Urinary bladder (tissue), 4 donors: ENCODE measurements around the gene PKP3. TPM values are rescaled to one million over a fixed set of nuclear protein-coding genes. Genes with fewer than 3 reads are reported as not detected.
"Not testable (repeated sequence)": the region's sequence is repeated elsewhere in the genome, so short reads cannot be mapped to it uniquely, and the experiment has no call there.

ENCODE experiments used
- DNase-seq: peaks from one replicate; pipeline ENCODE4 v3.0.0-alpha.2; 2015; ENCODE audit errors: extremely low spot score
- H3K27ac ChIP-seq: one replicate; pipeline ENCODE4 v1.5.1; 2013; ENCODE audit warnings: low read depth, mild to moderate bottlenecking, moderate library complexity
- H3K36me3 ChIP-seq: one replicate; pipeline ENCODE4 v1.6.1; 2013; ENCODE audit warnings: mild to moderate bottlenecking, moderate library complexity; ENCODE audit not compliant: insufficient read depth
- H3K4me1 ChIP-seq: one replicate; pipeline ENCODE4 v1.6.1; 2013; ENCODE audit warnings: mild to moderate bottlenecking, moderate library complexity; ENCODE audit not compliant: insufficient read depth
- H3K4me3 ChIP-seq: one replicate; pipeline ENCODE4 v1.5.1; 2013; ENCODE audit warnings: low read depth, low read length
- WGBS: extraction: QIAGEN DNeasy Blood & Tissue Kit; methylation state at CpG from one replicate; pipeline ENCODE4 v1.1.7; 2013; 5-methylcytosine and 5-hydroxymethylcytosine counted together
- polyA plus RNA-seq: library from polyadenylated mRNA; stranded (reverse); fragments of 200-250 nt; gene quantifications from one replicate; pipeline ENCODE4 v1.2.3, GENCODE V29; 2013
- total RNA-seq: library from RNA; depleted of rRNA; stranded (reverse); fragments of >200 nt; gene quantifications from one replicate; pipeline ENCODE4 v1.2.3, GENCODE V29; 2014
- donor health status: healthy with polysubstance abuse.
- donor health status: healthy.

Gene PKP3
- total and polyA plus RNA-seq, 2 donors: 5.2 to 8.4 TPM

GRCh38 chr11:356610-357009, 37.4 kb upstream of the PKP3 start:
- H3K27ac ChIP-seq: no peak overlapping the region
- H3K4me3 ChIP-seq: no peak overlapping the region
- no peak for DNase-seq
- H3K36me3 ChIP-seq: no peaks in the 10 kb centered on the region
- WGBS: 78% methylated on average over 6 of the region's 6 CpGs
- H3K4me1 ChIP-seq: no peaks in the 10 kb centered on the region

- 91% methylated on average over 4 of the region's 4 CpGs for WGBS
Observed at GRCh38 chr11:357582-357981, 36.4 kb upstream of the PKP3 start.

DNA sequence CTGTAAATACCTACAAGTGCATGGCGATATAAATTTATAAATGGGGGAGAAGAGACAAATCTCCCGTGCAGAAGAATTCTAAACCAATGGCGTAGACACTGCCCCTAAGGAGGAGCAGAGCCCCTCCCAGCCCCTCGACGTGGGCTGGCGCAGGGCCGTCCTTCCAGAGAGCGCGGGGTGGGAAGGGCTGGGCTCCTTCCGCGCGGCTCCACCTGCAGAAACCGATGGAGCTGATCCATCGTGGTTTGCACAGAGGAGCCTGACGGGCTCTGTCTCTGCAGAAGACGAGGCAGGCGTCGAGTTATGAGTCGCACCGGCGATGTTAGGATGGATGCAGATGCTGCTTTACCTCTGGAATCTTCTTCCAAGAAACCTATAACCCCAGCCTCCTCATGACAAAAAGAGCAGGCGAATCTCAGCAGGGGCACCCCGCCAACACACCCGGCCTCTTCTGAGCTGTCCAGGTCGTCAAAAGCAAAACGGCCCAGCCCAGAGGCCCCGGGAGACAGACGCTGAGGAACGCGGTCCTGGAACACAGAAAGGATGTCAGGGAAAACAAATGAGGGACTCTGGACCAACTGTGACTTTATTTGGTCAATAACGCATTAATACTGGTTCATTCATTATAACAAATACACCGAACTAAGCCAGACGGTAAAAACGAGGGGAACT, 35.7 kb upstream of the PKP3 start:
- Histone ChIP-seq H3K27ac (no peak overlapping the region), H3K4me3 (no peak overlapping the region), H3K36me3 (no peaks in the 10 kb centered on the region), H3K4me1 (no peaks in the 10 kb centered on the region)
- WGBS: 47% methylated on average over 34 of the region's 34 CpGs
- DNase-seq: no peak

More at GRCh38 chr11:357582-357981, 36.4 kb upstream of the PKP3 start:
- Histone ChIP-seq H3K27ac (no peak overlapping the region), H3K4me3 (no peak overlapping the region), H3K4me1 (no peaks in the 10 kb centered on the region), H3K36me3 (no peaks in the 10 kb centered on the region)
- DNase-seq: no peak

DNA sequence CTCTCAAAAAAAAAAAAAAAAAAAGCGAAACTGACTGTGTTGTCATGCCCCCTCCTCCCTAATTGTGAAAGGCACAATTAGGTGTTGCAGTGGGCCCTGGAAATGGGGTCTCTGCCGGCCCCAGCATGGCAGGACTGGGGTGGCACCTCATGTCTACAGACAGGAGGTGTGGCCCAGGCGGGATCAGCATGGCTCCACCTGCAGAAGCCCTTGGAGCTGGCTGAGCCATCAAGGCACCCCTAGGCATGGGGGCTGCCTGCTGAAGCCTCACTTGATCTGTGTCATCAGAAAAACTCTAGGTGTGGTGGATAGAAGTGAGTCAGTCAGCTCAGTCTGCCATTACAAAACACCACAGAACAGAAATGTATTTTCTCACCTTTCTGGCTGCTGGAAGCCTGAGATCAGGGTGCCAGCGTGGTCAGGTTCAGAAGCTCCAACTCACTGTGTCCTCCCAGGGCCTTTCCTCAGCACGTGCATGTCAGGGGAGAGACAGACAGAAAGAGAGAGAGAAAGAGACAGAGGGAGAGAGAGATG, 34.8 kb upstream of the PKP3 start:
- no peaks in the 10 kb centered on the region for H3K36me3 ChIP-seq
- H3K4me3 ChIP-seq: no peak overlapping the region
- H3K4me1 ChIP-seq: no peaks in the 10 kb centered on the region
- H3K27ac ChIP-seq: no peak overlapping the region
- 75% methylated on average over 5 of the region's 5 CpGs for WGBS
- DNase-seq: no peak

GRCh38 chr11:360326-361280, 33.4 kb upstream of the PKP3 start:
- Histone ChIP-seq H3K4me1 (no peaks in the 10 kb centered on the region), H3K36me3 (no peaks in the 10 kb centered on the region), H3K4me3 (no peak overlapping the region), H3K27ac (no peak overlapping the region)
- 81% methylated on average over 22 of the region's 22 CpGs for WGBS
- no peak for DNase-seq

GRCh38 chr11:362642-363442, 31.2 kb upstream of the PKP3 start:
- WGBS: 78% methylated on average over 33 of the region's 36 CpGs
- H3K36me3 ChIP-seq: no peaks in the 10 kb centered on the region

GRCh38 chr11:363443-363805, 30.6 kb upstream of the PKP3 start:
- not testable (repeated sequence) for H3K4me3 ChIP-seq, DNase-seq, H3K27ac ChIP-seq, H3K36me3 ChIP-seq, H3K4me1 ChIP-seq
- WGBS: 78% methylated on average over 22 of the region's 22 CpGs

More at GRCh38 chr11:362642-363442, 31.2 kb upstream of the PKP3 start:
- H3K4me1 ChIP-seq: no peaks in the 10 kb centered on the region
- no peak overlapping the region for H3K27ac ChIP-seq
- H3K4me3 ChIP-seq: no peak overlapping the region
- no peak for DNase-seq

DNA sequence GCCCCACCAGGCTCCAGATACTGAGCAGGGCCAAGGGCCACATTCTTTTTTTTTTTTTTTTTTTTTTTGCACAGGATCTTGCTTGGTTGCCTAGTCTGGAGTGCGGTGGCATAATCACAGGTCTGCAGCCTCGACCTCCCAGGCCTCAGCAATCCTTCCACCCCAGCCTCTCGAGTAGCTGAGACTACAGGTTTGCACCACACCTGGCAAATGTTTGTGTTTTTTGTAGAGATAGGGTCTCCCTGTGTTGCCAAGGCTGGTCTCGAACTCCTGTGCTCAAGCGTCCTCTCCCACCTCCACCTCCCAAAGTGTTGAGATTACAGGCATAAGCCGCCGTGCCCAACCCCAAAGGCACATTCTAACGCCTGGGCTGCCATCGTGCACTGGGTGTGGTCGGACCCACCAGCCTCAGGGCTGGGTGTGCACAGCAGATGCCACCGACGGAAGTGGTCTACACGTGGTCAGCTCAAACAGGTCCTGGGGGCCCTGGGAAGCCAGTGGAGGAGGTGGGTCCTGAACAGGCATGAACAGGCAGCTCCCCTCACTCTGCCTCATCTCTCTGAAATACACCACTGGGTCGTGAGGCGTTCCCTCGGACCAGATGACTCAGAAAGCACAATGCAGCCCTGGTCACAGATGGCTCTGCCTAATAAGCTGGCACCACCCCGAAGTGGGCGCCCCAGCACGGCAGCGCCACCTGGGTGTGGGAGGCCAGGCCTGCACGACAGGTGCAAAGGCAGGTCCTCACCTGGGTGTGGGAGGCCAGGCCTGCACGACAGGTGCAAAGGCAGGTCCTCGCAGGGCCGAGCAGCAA, 29.9 kb upstream of the PKP3 start:
- H3K4me3 ChIP-seq: no peak overlapping the region
- WGBS: 65% methylated on average over 24 of the region's 24 CpGs
- DNase-seq: no peak
- no peak overlapping the region for H3K27ac ChIP-seq
- H3K36me3 ChIP-seq: no peaks in the 10 kb centered on the region
- no peaks in the 10 kb centered on the region for H3K4me1 ChIP-seq

DNA sequence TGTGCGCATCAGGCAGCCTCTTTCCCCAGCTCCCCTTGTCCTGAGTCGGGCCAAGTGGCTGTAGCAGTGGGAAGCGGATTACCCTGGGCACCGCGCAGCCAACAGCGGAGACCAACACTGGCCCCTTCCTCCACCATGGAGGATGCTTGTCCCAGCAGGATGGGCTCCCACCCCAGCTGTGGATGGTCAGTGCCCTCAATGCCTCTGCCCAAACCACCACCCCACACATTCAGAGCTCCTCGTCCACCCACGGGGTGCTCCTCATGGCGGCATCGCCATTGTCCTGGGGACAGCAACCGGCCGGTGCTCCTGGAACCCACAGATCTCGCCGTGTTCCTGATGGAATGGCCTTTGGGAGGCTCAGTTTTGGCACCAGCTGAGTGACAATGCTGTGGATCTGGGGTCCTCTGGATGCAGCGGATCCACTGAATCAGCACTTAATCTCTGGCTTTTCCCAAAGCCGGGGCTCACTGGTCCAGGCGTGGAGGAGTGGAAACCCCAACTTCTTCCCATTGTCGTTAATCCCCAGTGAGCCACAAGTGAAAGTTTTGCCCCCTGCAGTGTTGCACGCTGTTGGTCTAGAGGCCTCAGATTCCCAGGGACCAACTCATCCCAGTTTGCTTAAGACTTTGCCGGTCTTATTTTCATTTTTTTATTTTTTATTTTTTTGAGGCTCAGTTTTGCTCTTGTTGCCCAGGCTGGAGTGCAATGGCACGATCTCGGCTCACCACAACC, 28.9 kb upstream of the PKP3 start:
- Histone ChIP-seq H3K4me3 (no peak overlapping the region), H3K36me3 (no peaks in the 10 kb centered on the region), H3K4me1 (no peaks in the 10 kb centered on the region), H3K27ac (no peak overlapping the region)
- DNase-seq: no peak
- 87% methylated on average over 22 of the region's 22 CpGs for WGBS

DNA sequence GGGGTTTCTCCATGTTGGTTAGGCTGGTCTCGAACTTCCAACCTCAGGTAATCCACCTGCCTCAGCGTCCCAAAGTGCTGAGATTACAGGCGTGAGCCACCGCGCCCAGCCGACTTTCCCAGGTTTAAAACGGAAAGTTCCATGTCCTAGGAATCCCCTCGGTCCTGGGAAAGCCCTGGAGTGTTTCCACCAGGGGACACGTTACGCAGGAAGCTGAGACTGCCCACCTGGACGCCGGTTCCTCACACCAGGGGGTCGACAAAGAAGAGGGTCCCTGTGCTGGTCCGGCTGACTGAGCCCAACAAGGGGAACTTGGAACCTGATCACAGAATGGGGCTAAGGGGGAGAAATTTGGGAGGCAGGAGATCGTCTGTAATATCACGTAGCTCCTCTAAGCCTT, 28.2 kb upstream of the PKP3 start:
- H3K4me3 ChIP-seq: no peak overlapping the region
- 70% methylated on average over 16 of the region's 16 CpGs for WGBS
- no peak for DNase-seq
- H3K27ac ChIP-seq: no peak overlapping the region
- H3K36me3 ChIP-seq: no peaks in the 10 kb centered on the region
- H3K4me1 ChIP-seq: no peaks in the 10 kb centered on the region

- Histone ChIP-seq H3K27ac (no peak overlapping the region), H3K4me1 (no peaks in the 10 kb centered on the region), H3K36me3 (no peaks in the 10 kb centered on the region), H3K4me3 (no peak overlapping the region)
- 33% methylated on average over 7 of the region's 7 CpGs for WGBS
- DNase-seq: no peak
Observed at GRCh38 chr11:367956-368413, 26.0 kb upstream of the PKP3 start.
